HEK293T (cell line): Measurements from ENCODE around the gene IL12RB2.

ENCODE experiments used
- BHLHE40 ChIP-seq: fragments of 450-650 bp; IDR thresholded peaks from 2 replicates; pipeline ENCODE4 v1.6.1; 2016; ENCODE audit warnings: mild to moderate bottlenecking, moderate library complexity, borderline replicate concordance
- NFRKB ChIP-seq: fragments of 450-650 bp; IDR thresholded peaks from 2 replicates; pipeline ENCODE4 v1.6.1; 2016; ENCODE audit warnings: mild to moderate bottlenecking, moderate library complexity
- SP1 ChIP-seq: fragments of 450-650 bp; IDR thresholded peaks from 2 replicates; pipeline ENCODE4 v1.6.1; 2017
- SUZ12 ChIP-seq: fragments of 450-650 bp; IDR thresholded peaks from 2 replicates; pipeline ENCODE4 v1.6.1; 2016; ENCODE audit warnings: mild to moderate bottlenecking
- TARDBP ChIP-seq: fragments of 450-650 bp; IDR thresholded peaks from 2 replicates; pipeline ENCODE4 v1.6.1; 2016
- TF ChIP-seq, protein P1 (sequence below): fragments of 450-650 bp; IDR thresholded peaks from 2 replicates; pipeline ENCODE4 v1.6.1; 2016

DNA sequence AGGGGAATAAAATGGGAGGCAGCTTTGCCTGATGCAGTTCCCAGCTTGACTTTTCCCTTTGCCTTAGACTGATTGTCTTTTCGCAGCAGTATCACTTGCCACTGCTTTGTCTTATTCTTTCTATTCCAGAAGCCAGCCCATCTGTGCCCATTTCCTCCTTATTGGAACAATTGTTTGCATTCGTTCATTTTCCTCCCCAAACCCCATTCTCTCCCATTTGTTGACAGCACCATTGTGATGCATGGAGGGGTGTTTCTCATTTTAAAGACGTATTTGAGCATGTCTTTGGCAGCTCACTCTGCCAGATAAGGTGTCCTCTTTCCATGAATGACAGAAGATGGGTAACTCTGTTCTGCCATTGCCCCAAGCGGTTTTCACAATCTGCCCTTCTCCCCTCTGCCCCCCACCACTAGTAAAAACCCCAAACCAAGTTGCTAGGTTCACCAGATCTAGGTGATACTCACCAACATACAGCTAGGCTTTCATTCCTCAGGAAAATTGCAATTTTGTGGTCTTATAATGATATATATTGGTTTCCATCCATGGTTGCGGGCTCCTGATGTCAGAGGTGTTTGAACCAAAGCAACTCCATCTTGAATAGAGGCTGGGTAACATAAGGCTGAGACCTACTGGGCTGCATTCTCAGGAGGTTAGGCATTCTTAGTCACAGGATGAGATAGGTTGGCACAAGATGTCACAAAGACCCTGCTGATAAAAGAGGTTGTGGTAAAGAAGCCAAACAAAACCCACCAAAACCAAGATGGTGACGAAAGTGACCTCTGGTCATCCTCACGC lies 91.7 kb downstream of the IL12RB2 start:
- TF ChIP-seq NFRKB: no peak
- TF ChIP-seq, protein P1, sequence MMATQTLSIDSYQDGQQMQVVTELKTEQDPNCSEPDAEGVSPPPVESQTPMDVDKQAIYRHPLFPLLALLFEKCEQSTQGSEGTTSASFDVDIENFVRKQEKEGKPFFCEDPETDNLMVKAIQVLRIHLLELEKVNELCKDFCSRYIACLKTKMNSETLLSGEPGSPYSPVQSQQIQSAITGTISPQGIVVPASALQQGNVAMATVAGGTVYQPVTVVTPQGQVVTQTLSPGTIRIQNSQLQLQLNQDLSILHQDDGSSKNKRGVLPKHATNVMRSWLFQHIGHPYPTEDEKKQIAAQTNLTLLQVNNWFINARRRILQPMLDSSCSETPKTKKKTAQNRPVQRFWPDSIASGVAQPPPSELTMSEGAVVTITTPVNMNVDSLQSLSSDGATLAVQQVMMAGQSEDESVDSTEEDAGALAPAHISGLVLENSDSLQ: no peak
- no peak for TF ChIP-seq SP1
- TF ChIP-seq SUZ12: no peak
- TF ChIP-seq BHLHE40: no peak
- TF ChIP-seq TARDBP: no peak
